ENCODE measurements around the gene MAP3K2. TPM values are rescaled to one million over a fixed set of nuclear protein-coding genes. Genes with fewer than 3 reads are reported as not detected.

Gene MAP3K2
- total RNA-seq, 4 donors from 2014 or later = 84.8 to 118 (median 92.8) TPM

- no peak overlapping the region for H3K4me3 ChIP-seq (replicated peaks in 1 of 3)
- no peaks in the 10 kb centered on the region for H3K4me1 ChIP-seq
- 86 to 90% methylated on average over 6 to 7 of the region's 7 CpGs for WGBS, 2 donors
- intact Hi-C loops (cut with DNase I) = no loop called here
- no peak for TF ChIP-seq POLR2A (IDR thresholded peaks at IDR 0.05)
- TF ChIP-seq, protein P1, sequence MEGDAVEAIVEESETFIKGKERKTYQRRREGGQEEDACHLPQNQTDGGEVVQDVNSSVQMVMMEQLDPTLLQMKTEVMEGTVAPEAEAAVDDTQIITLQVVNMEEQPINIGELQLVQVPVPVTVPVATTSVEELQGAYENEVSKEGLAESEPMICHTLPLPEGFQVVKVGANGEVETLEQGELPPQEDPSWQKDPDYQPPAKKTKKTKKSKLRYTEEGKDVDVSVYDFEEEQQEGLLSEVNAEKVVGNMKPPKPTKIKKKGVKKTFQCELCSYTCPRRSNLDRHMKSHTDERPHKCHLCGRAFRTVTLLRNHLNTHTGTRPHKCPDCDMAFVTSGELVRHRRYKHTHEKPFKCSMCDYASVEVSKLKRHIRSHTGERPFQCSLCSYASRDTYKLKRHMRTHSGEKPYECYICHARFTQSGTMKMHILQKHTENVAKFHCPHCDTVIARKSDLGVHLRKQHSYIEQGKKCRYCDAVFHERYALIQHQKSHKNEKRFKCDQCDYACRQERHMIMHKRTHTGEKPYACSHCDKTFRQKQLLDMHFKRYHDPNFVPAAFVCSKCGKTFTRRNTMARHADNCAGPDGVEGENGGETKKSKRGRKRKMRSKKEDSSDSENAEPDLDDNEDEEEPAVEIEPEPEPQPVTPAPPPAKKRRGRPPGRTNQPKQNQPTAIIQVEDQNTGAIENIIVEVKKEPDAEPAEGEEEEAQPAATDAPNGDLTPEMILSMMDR (IDR thresholded peaks at IDR 0.05) = no peak
- no peaks in the 10 kb centered on the region for H3K36me3 ChIP-seq
- no peak for DNase-seq
- H3K27me3 ChIP-seq = no peaks in the 10 kb centered on the region
- H3K9me3 ChIP-seq = no peaks in the 10 kb centered on the region
- H3K27ac ChIP-seq = no peak overlapping the region
Measured at GRCh38 chr2:127429844-127430425, 42.2 kb upstream of the MAP3K2 start.

DNA sequence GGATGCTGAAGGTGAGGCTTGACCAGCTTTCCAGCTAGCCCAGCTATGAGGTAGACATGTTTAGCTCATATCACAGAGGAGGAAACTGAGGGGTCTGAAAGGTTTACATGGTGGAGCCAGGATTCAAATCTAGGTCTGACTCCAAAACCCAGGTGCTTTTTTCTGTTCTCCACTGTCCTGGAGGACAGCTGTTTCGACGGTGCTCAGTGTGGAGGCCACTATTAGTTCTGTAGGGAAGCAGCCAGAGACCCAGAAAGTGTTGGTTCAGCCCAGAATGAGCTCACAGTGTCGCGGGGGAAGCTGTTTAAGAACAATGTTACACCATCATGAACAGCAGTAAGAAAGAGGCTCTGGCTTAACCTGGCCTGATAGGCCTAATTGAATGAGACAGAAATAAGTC is 41.5 kb upstream of the MAP3K2 start:
- DNase-seq = no peak
- TF ChIP-seq, protein P1 (IDR thresholded peaks at IDR 0.05) = no peak
- TF ChIP-seq POLR2A (IDR thresholded peaks at IDR 0.05) = no peak
- Histone ChIP-seq H3K36me3 (no peaks in the 10 kb centered on the region), H3K4me1 (no peaks in the 10 kb centered on the region), H3K27me3 (no peaks in the 10 kb centered on the region), H3K9me3 (no peaks in the 10 kb centered on the region), H3K27ac (no peak overlapping the region), H3K4me3 (replicated peaks in 1 of 3) (no peak overlapping the region)
- intact Hi-C loops (cut with DNase I) = no loop called here
- WGBS, 2 donors = 89 to 94% methylated on average over 4 of the region's 4 CpGs

- Histone ChIP-seq H3K36me3 (no peaks in the 10 kb centered on the region), H3K4me1 (peaks cover 0 to 2% of the 10 kb centered on the region in 2 donors), H3K4me3 (replicated peaks in 1 of 3) (no peak overlapping the region), H3K27ac (no peak overlapping the region), H3K27me3 (no peaks in the 10 kb centered on the region), H3K9me3 (no peaks in the 10 kb centered on the region)
- WGBS, 2 donors = 90 to 94% methylated on average over 2 to 6 of the region's 6 CpGs
- intact Hi-C loops (cut with DNase I) = no loop called here
- TF ChIP-seq POLR2A (IDR thresholded peaks at IDR 0.05) = no peak
- TF ChIP-seq, protein P1 (IDR thresholded peaks at IDR 0.05) = no peak
- DNase-seq = no peak
Measured at GRCh38 chr2:127428815-127429109, 41.0 kb upstream of the MAP3K2 start.

GRCh38 chr2:127428057-127428814 is 40.5 kb upstream of the MAP3K2 start:
- Histone ChIP-seq H3K9me3 (no peaks in the 10 kb centered on the region), H3K4me3 (replicated peaks in 1 of 3) (no peak overlapping the region), H3K27me3 (no peaks in the 10 kb centered on the region), H3K27ac (no peak overlapping the region), H3K4me1 (peaks cover 5 to 7% of the 10 kb centered on the region in 2 donors), H3K36me3 (no peaks in the 10 kb centered on the region)
- 95 to 98% methylated on average over 22 to 27 of the region's 36 CpGs for WGBS, 2 donors
- DNase-seq = no peak
- intact Hi-C loops (cut with DNase I) = no loop called here
- TF ChIP-seq, protein P1 (IDR thresholded peaks at IDR 0.05) = no peak
- no peak for TF ChIP-seq POLR2A (IDR thresholded peaks at IDR 0.05)

- Histone ChIP-seq H3K4me3 (replicated peaks in 1 of 3) (no peak overlapping the region), H3K9me3 (no peaks in the 10 kb centered on the region), H3K27me3 (no peaks in the 10 kb centered on the region), H3K4me1 (peaks cover 10 to 15% of the 10 kb centered on the region in 2 donors), H3K27ac (no peak overlapping the region), H3K36me3 (no peaks in the 10 kb centered on the region)
- intact Hi-C loops (cut with DNase I) = no loop called here
- no peak for DNase-seq
- TF ChIP-seq, protein P1 (IDR thresholded peaks at IDR 0.05) = no peak
- no peak for TF ChIP-seq POLR2A (IDR thresholded peaks at IDR 0.05)
- 79 to 84% methylated on average over 5 to 6 of the region's 7 CpGs for WGBS, 2 donors
Measured at GRCh38 chr2:127427376-127428056, 39.7 kb upstream of the MAP3K2 start.

All from thyroid gland (tissue), 4 donors.